Measurements from ENCODE around the gene EXOC7. TPM values are rescaled to one million over a fixed set of nuclear protein-coding genes. Genes with fewer than 3 reads are reported as not detected.

Gene EXOC7
- total and polyA plus RNA-seq, 2 donors = 64.6 to 71.9 TPM

GRCh38 chr17:76139801-76140660 lies 36.4 kb upstream of the EXOC7 start:
- 18% methylated on average over 78 of the region's 78 CpGs for WGBS
- no peak overlapping the region for H3K27ac ChIP-seq (ENCODE audit: low read depth in 1 of 2, low read length in 1 of 2)

GRCh38 chr17:76138896-76139752 lies 35.5 kb upstream of the EXOC7 start:
- H3K4me3 ChIP-seq (ENCODE audit: low read length in 2 of 2) = no peak overlapping the region
- no peak overlapping the region for H3K27ac ChIP-seq (ENCODE audit: low read depth in 1 of 2, low read length in 1 of 2)
- H3K9me3 ChIP-seq (ENCODE audit: control insufficient read depth in 2 of 2, insufficient read depth in 1 of 2, low read length in 1 of 2) = peaks cover 0 to 11% of the 10 kb centered on the region in 2 donors
- DNase-seq (ENCODE audit: low read depth in 6 of 9, low spot score in 9 of 9) = no peak
- H3K4me1 ChIP-seq (ENCODE audit: control insufficient read depth in 2 of 2, insufficient read depth in 2 of 2, low read length in 2 of 2) = peaks cover 12 to 56% of the 10 kb centered on the region in 2 donors
- H3K27me3 ChIP-seq (ENCODE audit: control insufficient read depth in 2 of 2, insufficient read depth in 1 of 2, low read length in 1 of 2) = peaks cover 26 to 80% of the 10 kb centered on the region in 2 donors
- 95% methylated on average over 15 of the region's 15 CpGs for WGBS
- no peaks in the 10 kb centered on the region for H3K36me3 ChIP-seq (ENCODE audit: control insufficient read depth in 2 of 2, insufficient read depth in 2 of 2, low read length in 1 of 2)

More at GRCh38 chr17:76139801-76140660, 36.4 kb upstream of the EXOC7 start:
- Histone ChIP-seq H3K9me3 (ENCODE audit: control insufficient read depth in 2 of 2, insufficient read depth in 1 of 2, low read length in 1 of 2) (peaks cover 0 to 11% of the 10 kb centered on the region in 2 donors), H3K36me3 (ENCODE audit: control insufficient read depth in 2 of 2, insufficient read depth in 2 of 2, low read length in 1 of 2) (no peaks in the 10 kb centered on the region), H3K27me3 (ENCODE audit: control insufficient read depth in 2 of 2, insufficient read depth in 1 of 2, low read length in 1 of 2) (peaks cover 26 to 77% of the 10 kb centered on the region in 2 donors), H3K4me1 (ENCODE audit: control insufficient read depth in 2 of 2, insufficient read depth in 2 of 2, low read length in 2 of 2) (peaks cover 12 to 62% of the 10 kb centered on the region in 2 donors), H3K4me3 (ENCODE audit: low read length in 2 of 2) (peak overlapping the region in 1 of 2 donors; percentile 6)
- DNase-seq (ENCODE audit: low read depth in 6 of 9, low spot score in 9 of 9) = peak in 3 of 9 donors; percentile 36 to 46 (median 41)

GRCh38 chr17:76138234-76138895 lies 34.8 kb upstream of the EXOC7 start:
- H3K4me3 ChIP-seq (ENCODE audit: low read length in 2 of 2) = no peak overlapping the region
- peaks cover 26 to 83% of the 10 kb centered on the region in 2 donors for H3K27me3 ChIP-seq (ENCODE audit: control insufficient read depth in 2 of 2, insufficient read depth in 1 of 2, low read length in 1 of 2)
- no peak for DNase-seq (ENCODE audit: low read depth in 6 of 9, low spot score in 9 of 9)
- peaks cover 0 to 11% of the 10 kb centered on the region in 2 donors for H3K9me3 ChIP-seq (ENCODE audit: control insufficient read depth in 2 of 2, insufficient read depth in 1 of 2, low read length in 1 of 2)
- no peak overlapping the region for H3K27ac ChIP-seq (ENCODE audit: low read depth in 1 of 2, low read length in 1 of 2)
- no peaks in the 10 kb centered on the region for H3K36me3 ChIP-seq (ENCODE audit: control insufficient read depth in 2 of 2, insufficient read depth in 2 of 2, low read length in 1 of 2)
- H3K4me1 ChIP-seq (ENCODE audit: control insufficient read depth in 2 of 2, insufficient read depth in 2 of 2, low read length in 2 of 2) = peaks cover 12 to 49% of the 10 kb centered on the region in 2 donors
- WGBS = 92% methylated on average over 23 of the region's 23 CpGs

- H3K27ac ChIP-seq (ENCODE audit: low read depth in 1 of 2, low read length in 1 of 2) = no peak overlapping the region
- H3K9me3 ChIP-seq (ENCODE audit: control insufficient read depth in 2 of 2, insufficient read depth in 1 of 2, low read length in 1 of 2) = peaks cover 0 to 11% of the 10 kb centered on the region in 2 donors
- DNase-seq (ENCODE audit: low read depth in 6 of 9, low spot score in 9 of 9) = no peak
- peaks cover 26 to 81% of the 10 kb centered on the region in 2 donors for H3K27me3 ChIP-seq (ENCODE audit: control insufficient read depth in 2 of 2, insufficient read depth in 1 of 2, low read length in 1 of 2)
- 86% methylated on average over 54 of the region's 54 CpGs for WGBS
- no peaks in the 10 kb centered on the region for H3K36me3 ChIP-seq (ENCODE audit: control insufficient read depth in 2 of 2, insufficient read depth in 2 of 2, low read length in 1 of 2)
- no peak overlapping the region for H3K4me3 ChIP-seq (ENCODE audit: low read length in 2 of 2)
- peaks cover 12 to 42% of the 10 kb centered on the region in 2 donors for H3K4me1 ChIP-seq (ENCODE audit: control insufficient read depth in 2 of 2, insufficient read depth in 2 of 2, low read length in 2 of 2)
Observed at GRCh38 chr17:76137351-76138233, 34.0 kb upstream of the EXOC7 start.

GRCh38 chr17:76137001-76137350 lies 33.4 kb upstream of the EXOC7 start:
- WGBS = 96% methylated on average over 7 of the region's 7 CpGs
- Histone ChIP-seq H3K9me3 (ENCODE audit: control insufficient read depth in 2 of 2, insufficient read depth in 1 of 2, low read length in 1 of 2) (peaks cover 0 to 11% of the 10 kb centered on the region in 2 donors), H3K4me1 (ENCODE audit: control insufficient read depth in 2 of 2, insufficient read depth in 2 of 2, low read length in 2 of 2) (peaks cover 12 to 36% of the 10 kb centered on the region in 2 donors), H3K27ac (ENCODE audit: low read depth in 1 of 2, low read length in 1 of 2) (no peak overlapping the region), H3K4me3 (ENCODE audit: low read length in 2 of 2) (no peak overlapping the region), H3K36me3 (ENCODE audit: control insufficient read depth in 2 of 2, insufficient read depth in 2 of 2, low read length in 1 of 2) (no peaks in the 10 kb centered on the region), H3K27me3 (ENCODE audit: control insufficient read depth in 2 of 2, insufficient read depth in 1 of 2, low read length in 1 of 2) (peaks cover 26 to 78% of the 10 kb centered on the region in 2 donors)
- DNase-seq (ENCODE audit: low read depth in 6 of 9, low spot score in 9 of 9) = no peak

GRCh38 chr17:76136276-76137000 lies 32.9 kb upstream of the EXOC7 start:
- 96% methylated on average over 16 of the region's 16 CpGs for WGBS
- DNase-seq (ENCODE audit: low read depth in 6 of 9, low spot score in 9 of 9) = no peak
- H3K36me3 ChIP-seq (ENCODE audit: control insufficient read depth in 2 of 2, insufficient read depth in 2 of 2, low read length in 1 of 2) = no peaks in the 10 kb centered on the region

GRCh38 chr17:76135810-76136188 lies 32.2 kb upstream of the EXOC7 start:
- no peak overlapping the region for H3K4me3 ChIP-seq (ENCODE audit: low read length in 2 of 2)
- H3K9me3 ChIP-seq (ENCODE audit: control insufficient read depth in 2 of 2, insufficient read depth in 1 of 2, low read length in 1 of 2) = peaks cover 0 to 11% of the 10 kb centered on the region in 2 donors
- H3K36me3 ChIP-seq (ENCODE audit: control insufficient read depth in 2 of 2, insufficient read depth in 2 of 2, low read length in 1 of 2) = no peaks in the 10 kb centered on the region
- DNase-seq (ENCODE audit: low read depth in 6 of 9, low spot score in 9 of 9) = no peak
- H3K27ac ChIP-seq (ENCODE audit: low read depth in 1 of 2, low read length in 1 of 2) = no peak overlapping the region
- WGBS = 96% methylated on average over 8 of the region's 8 CpGs
- peaks cover 19 to 77% of the 10 kb centered on the region in 2 donors for H3K27me3 ChIP-seq (ENCODE audit: control insufficient read depth in 2 of 2, insufficient read depth in 1 of 2, low read length in 1 of 2)
- H3K4me1 ChIP-seq (ENCODE audit: control insufficient read depth in 2 of 2, insufficient read depth in 2 of 2, low read length in 2 of 2) = peaks cover 9 to 28% of the 10 kb centered on the region in 2 donors

More at GRCh38 chr17:76136276-76137000, 32.9 kb upstream of the EXOC7 start:
- H3K4me3 ChIP-seq (ENCODE audit: low read length in 2 of 2) = no peak overlapping the region
- peaks cover 11 to 31% of the 10 kb centered on the region in 2 donors for H3K4me1 ChIP-seq (ENCODE audit: control insufficient read depth in 2 of 2, insufficient read depth in 2 of 2, low read length in 2 of 2)
- H3K27ac ChIP-seq (ENCODE audit: low read depth in 1 of 2, low read length in 1 of 2) = no peak overlapping the region
- H3K9me3 ChIP-seq (ENCODE audit: control insufficient read depth in 2 of 2, insufficient read depth in 1 of 2, low read length in 1 of 2) = peaks cover 0 to 11% of the 10 kb centered on the region in 2 donors
- peaks cover 23 to 77% of the 10 kb centered on the region in 2 donors for H3K27me3 ChIP-seq (ENCODE audit: control insufficient read depth in 2 of 2, insufficient read depth in 1 of 2, low read length in 1 of 2)

Data from thymus (tissue), 11 donors.